ENCODE results near the gene RCOR1. TPM values are rescaled to one million over a fixed set of nuclear protein-coding genes. Genes with fewer than 3 reads are reported as not detected.
"Not testable (repeated sequence)": the region's sequence is repeated elsewhere in the genome, so short reads cannot be mapped to it uniquely, and the experiment has no call there.

Gene RCOR1
- total RNA-seq, 1 donor from 2014 or later: 13.4 TPM

GRCh38 chr14:102764220-102764671 lies 171.8 kb downstream of the RCOR1 start:
- no peak overlapping the region for H3K4me3 ChIP-seq (ENCODE audit: low read depth, low read length)
- peaks cover 4% of the 10 kb centered on the region for H3K27me3 ChIP-seq (ENCODE audit: control insufficient read depth, insufficient read depth, low read length)
- no peak for DNase-seq (ENCODE audit: low read depth)
- TF ChIP-seq CTCF (IDR thresholded peaks at IDR 0.05; ENCODE audit: insufficient read depth, low read length, poor library complexity, severe bottlenecking): no peak
- H3K36me3 ChIP-seq (ENCODE audit: control insufficient read depth, insufficient read depth, low read length): no peaks in the 10 kb centered on the region

GRCh38 chr14:102765770-102766169 lies 173.3 kb downstream of the RCOR1 start:
- H3K4me3 ChIP-seq (ENCODE audit: low read depth, low read length); H3K27me3 ChIP-seq (ENCODE audit: control insufficient read depth, insufficient read depth, low read length); H3K36me3 ChIP-seq (ENCODE audit: control insufficient read depth, insufficient read depth, low read length); DNase-seq (ENCODE audit: low read depth): not testable (repeated sequence)

- no peak for TF ChIP-seq CTCF (IDR thresholded peaks at IDR 0.05; ENCODE audit: insufficient read depth, low read length, poor library complexity, severe bottlenecking)
- Histone ChIP-seq H3K4me3 (ENCODE audit: low read depth, low read length) (no peak overlapping the region), H3K27me3 (ENCODE audit: control insufficient read depth, insufficient read depth, low read length) (peaks cover 6% of the 10 kb centered on the region), H3K36me3 (ENCODE audit: control insufficient read depth, insufficient read depth, low read length) (no peaks in the 10 kb centered on the region)
- DNase-seq (ENCODE audit: low read depth): no peak
These were observed 176.0 kb downstream of the RCOR1 start for GRCh38 chr14:102768223-102769048.

- DNase-seq (ENCODE audit: low read depth): no peak
- no peak for TF ChIP-seq CTCF (IDR thresholded peaks at IDR 0.05; ENCODE audit: insufficient read depth, low read length, poor library complexity, severe bottlenecking)
- H3K27me3 ChIP-seq (ENCODE audit: control insufficient read depth, insufficient read depth, low read length): peaks cover 6% of the 10 kb centered on the region
- no peaks in the 10 kb centered on the region for H3K36me3 ChIP-seq (ENCODE audit: control insufficient read depth, insufficient read depth, low read length)
- H3K4me3 ChIP-seq (ENCODE audit: low read depth, low read length): no peak overlapping the region
These were observed 176.5 kb downstream of the RCOR1 start for GRCh38 chr14:102769049-102769327.

- Histone ChIP-seq H3K36me3 (ENCODE audit: control insufficient read depth, insufficient read depth, low read length) (no peaks in the 10 kb centered on the region), H3K27me3 (ENCODE audit: control insufficient read depth, insufficient read depth, low read length) (peaks cover 6% of the 10 kb centered on the region), H3K4me3 (ENCODE audit: low read depth, low read length) (no peak overlapping the region)
- DNase-seq (ENCODE audit: low read depth): no peak
- no peak for TF ChIP-seq CTCF (IDR thresholded peaks at IDR 0.05; ENCODE audit: insufficient read depth, low read length, poor library complexity, severe bottlenecking)
These were observed 178.0 kb downstream of the RCOR1 start for GRCh38 chr14:102770147-102771123.

GRCh38 chr14:102771144-102771543 lies 178.7 kb downstream of the RCOR1 start:
- no peak for DNase-seq (ENCODE audit: low read depth)
- no peak overlapping the region for H3K4me3 ChIP-seq (ENCODE audit: low read depth, low read length)
- H3K27me3 ChIP-seq (ENCODE audit: control insufficient read depth, insufficient read depth, low read length): peaks cover 6% of the 10 kb centered on the region
- TF ChIP-seq CTCF (IDR thresholded peaks at IDR 0.05; ENCODE audit: insufficient read depth, low read length, poor library complexity, severe bottlenecking): no peak
- H3K36me3 ChIP-seq (ENCODE audit: control insufficient read depth, insufficient read depth, low read length): no peaks in the 10 kb centered on the region

All from kidney epithelial cell (primary cell).